Naive thymus-derived CD4-positive, alpha-beta T cell (primary cell): ENCODE measurements around the gene RNU2-1. TPM values are rescaled to one million over a fixed set of nuclear protein-coding genes. Genes with fewer than 3 reads are reported as not detected.
A peak's percentile ranks its signal among the peaks of the same experiment; 100 is the strongest.
"Not testable (repeated sequence)": the region's sequence is repeated elsewhere in the genome, so short reads cannot be mapped to it uniquely, and the experiment has no call there.

Experiments
- ATAC-seq: fragments of 150-1000 bp; cut with Tn5 transposase; 2 replicates; pipeline ENCODE4 v1.10.0; 2021; ENCODE audit warnings: mild to moderate bottlenecking, moderate library complexity
- CTCF ChIA-PET: fragments of 350-600 bp; sonication (Branson Sonifier 250); formaldehyde crosslinking; loops from one replicate; lab custom pipeline; 2021; ENCODE audit warnings: antibody characterized with exemption; lab: Charles Lee
- POLR2A ChIA-PET: fragments of 350-600 bp; sonication (Branson Sonifier 250); formaldehyde crosslinking; loops from one replicate; lab custom pipeline; 2021; ENCODE audit warnings: antibody characterized with exemption, inconsistent platforms; lab: Charles Lee
- DNase-seq, 9 donors: peaks; one replicate each; pipeline versions ENCODE4 v3.0.0 to v3.0.0-alpha.2; 2020 to 2022; ENCODE audit warnings: mixed read lengths in 1 of 9
- H3K27ac ChIP-seq: one replicate; pipeline ENCODE4 v1.7.0; 2013; ENCODE audit warnings: mild to moderate bottlenecking, low read depth, low read length, moderate library complexity
- H3K27me3 ChIP-seq, 2 donors: one replicate each; pipeline ENCODE4 v1.7.0; 2013; ENCODE audit warnings: low read length in 2 of 2, mild to moderate bottlenecking in 2 of 2, moderate library complexity in 2 of 2; ENCODE audit not compliant: control insufficient read depth in 2 of 2, insufficient read depth in 2 of 2
- H3K36me3 ChIP-seq, 3 experiments: 1 replicate in 2 of 3; 2 replicates in 1 of 3; pipeline ENCODE4 v1.7.0; 2013; ENCODE audit warnings: low read length in 3 of 3, mild to moderate bottlenecking in 3 of 3, moderate library complexity in 1 of 3; ENCODE audit not compliant: insufficient read depth in 3 of 3, control insufficient read depth in 2 of 3
- H3K4me1 ChIP-seq, 2 donors: one replicate each; pipeline ENCODE4 v1.7.0; 2013; ENCODE audit warnings: low read length in 2 of 2, mild to moderate bottlenecking in 2 of 2, moderate library complexity in 1 of 2; ENCODE audit not compliant: control insufficient read depth in 2 of 2, insufficient read depth in 2 of 2
- H3K4me3 ChIP-seq: 2 replicates; pipeline ENCODE4 v1.7.0; 2013; ENCODE audit warnings: mild to moderate bottlenecking, low read length
- H3K9me3 ChIP-seq, 3 experiments: 1 replicate in 2 of 3; 2 replicates in 1 of 3; pipeline ENCODE4 v1.7.0; 2013; ENCODE audit warnings: low read length in 3 of 3; ENCODE audit not compliant: control insufficient read depth in 2 of 3
- H3K27ac Mint-ChIP-seq, 9 donors: one replicate each; pipeline ENCODE4 v1.8.0; 2020 to 2022; ENCODE audit warnings: mixed read lengths in 9 of 9, mild to moderate bottlenecking in 8 of 9, moderate library complexity in 5 of 9, inconsistent platforms in 2 of 9
- H3K27me3 Mint-ChIP-seq, 5 donors: one replicate each; pipeline ENCODE4 v1.8.0; 2021 to 2022; ENCODE audit warnings: mixed read lengths in 5 of 5, mild to moderate bottlenecking in 1 of 5
- H3K36me3 Mint-ChIP-seq, 5 donors: one replicate each; pipeline ENCODE4 v1.8.0; 2020 to 2022; ENCODE audit warnings: mixed read lengths in 5 of 5, mild to moderate bottlenecking in 3 of 5, inconsistent platforms in 1 of 5
- H3K4me1 Mint-ChIP-seq, 7 donors: one replicate each; pipeline ENCODE4 v1.8.0; 2020 to 2022; ENCODE audit warnings: mixed read lengths in 7 of 7, mild to moderate bottlenecking in 3 of 7, inconsistent platforms in 1 of 7
- H3K4me3 Mint-ChIP-seq, 10 donors: one replicate each; pipeline ENCODE4 v1.8.0; 2020 to 2022; ENCODE audit warnings: mild to moderate bottlenecking in 10 of 10, mixed read lengths in 10 of 10, moderate library complexity in 6 of 10, inconsistent platforms in 2 of 10
- H3K9me3 Mint-ChIP-seq, 11 donors: one replicate each; pipeline ENCODE4 v1.8.0; 2020 to 2022; ENCODE audit warnings: mixed read lengths in 11 of 11, mild to moderate bottlenecking in 4 of 11, inconsistent platforms in 1 of 11, moderate library complexity in 1 of 11
- intact Hi-C, 2 donors: fragments of 100-400 bp; cut with micrococcal nuclease; formaldehyde crosslinking; loops; one replicate each; pipeline ENCODE4 v1.15.1; 2023
- polyA plus RNA-seq, 2 donors: library from polyadenylated mRNA; unstranded; fragments of 300-500 nt; fragmentation: Illumina TruSeq; gene quantifications; one replicate each; pipeline ENCODE4 v1.2.3, GENCODE V29; 2021
- total RNA-seq, 6 experiments: library from RNA in 5 of 6; stranded (reverse) in 5 of 6; gene quantifications; 1 replicate in 5 of 6; 2 replicates in 1 of 6; pipeline ENCODE4 v1.2.3 and lab custom pipeline; 2021 to 2026

Gene RNU2-1
- total RNA-seq (1,000 to 10,000 TPM; 2,629 to 6,823 (median 3,564) TPM), polyA plus RNA-seq (not detected), total RNA-seq (lab: John Stamatoyannopoulos, UW) (not detected)

GRCh38 chr17:43233877-43234276, at the start of gene RNU2-1:
Gene RNU2-1 (minus strand): TSS chr17:43233977.
- H3K9me3 Mint-ChIP-seq, ATAC-seq, H3K27me3 ChIP-seq, DNase-seq, H3K4me3 Mint-ChIP-seq, POLR2A ChIA-PET, H3K36me3 ChIP-seq, H3K27me3 Mint-ChIP-seq, H3K36me3 Mint-ChIP-seq, H3K9me3 ChIP-seq, H3K4me3 ChIP-seq, H3K4me1 ChIP-seq, H3K27ac ChIP-seq, H3K4me1 Mint-ChIP-seq, intact Hi-C loops, CTCF ChIA-PET, H3K27ac Mint-ChIP-seq: not testable (repeated sequence)

- DNase-seq, H3K9me3 ChIP-seq, H3K27me3 ChIP-seq, H3K4me3 ChIP-seq, H3K4me1 ChIP-seq, H3K27ac Mint-ChIP-seq, intact Hi-C loops, CTCF ChIA-PET, H3K4me1 Mint-ChIP-seq, POLR2A ChIA-PET, H3K27me3 Mint-ChIP-seq, H3K9me3 Mint-ChIP-seq, H3K36me3 ChIP-seq, H3K27ac ChIP-seq, H3K36me3 Mint-ChIP-seq: not testable (repeated sequence)
- peak overlapping the region in 2 of 10 donors; percentile 59 to 65 for H3K4me3 Mint-ChIP-seq
- peak; percentile 20 for ATAC-seq
Measured at GRCh38 chr17:43272914-43273313, 39.1 kb upstream of the RNU2-1 start.

GRCh38 chr17:43272483-43272882, 38.7 kb upstream of the RNU2-1 start:
- peak overlapping the region in 5 of 10 donors; percentile 35 to 65 (median 59) for H3K4me3 Mint-ChIP-seq
- H3K9me3 Mint-ChIP-seq, H3K27me3 ChIP-seq, H3K27ac ChIP-seq, H3K4me1 Mint-ChIP-seq, H3K4me1 ChIP-seq, POLR2A ChIA-PET, H3K36me3 ChIP-seq, H3K27me3 Mint-ChIP-seq, ATAC-seq, H3K9me3 ChIP-seq, CTCF ChIA-PET, H3K36me3 Mint-ChIP-seq, intact Hi-C loops, H3K4me3 ChIP-seq: not testable (repeated sequence)
- peak overlapping the region in 1 of 9 donors; percentile 70 for H3K27ac Mint-ChIP-seq
- peak in 1 of 9 donors; percentile 6 for DNase-seq

GRCh38 chr17:43270552-43271504, 37.1 kb upstream of the RNU2-1 start:
- POLR2A ChIA-PET, result not testable (repeated sequence)
- ATAC-seq, result peak; percentile 16

GRCh38 chr17:43246456-43246855, 12.7 kb upstream of the RNU2-1 start:
- H3K27ac ChIP-seq, H3K27ac Mint-ChIP-seq, H3K4me1 ChIP-seq, ATAC-seq, H3K4me3 Mint-ChIP-seq, H3K9me3 ChIP-seq, H3K4me3 ChIP-seq, H3K9me3 Mint-ChIP-seq, POLR2A ChIA-PET, H3K27me3 Mint-ChIP-seq, CTCF ChIA-PET, intact Hi-C loops, H3K36me3 Mint-ChIP-seq, H3K36me3 ChIP-seq, H3K4me1 Mint-ChIP-seq, H3K27me3 ChIP-seq: not testable (repeated sequence)
- DNase-seq, result peak in 8 of 9 donors; percentile 39 to 71 (median 64)

More at GRCh38 chr17:43270552-43271504, 37.1 kb upstream of the RNU2-1 start:
- H3K9me3 ChIP-seq, H3K4me1 Mint-ChIP-seq, H3K36me3 Mint-ChIP-seq, H3K27ac Mint-ChIP-seq, H3K9me3 Mint-ChIP-seq, H3K4me3 ChIP-seq, intact Hi-C loops, CTCF ChIA-PET, H3K27me3 ChIP-seq, H3K4me3 Mint-ChIP-seq, DNase-seq, H3K27me3 Mint-ChIP-seq, H3K27ac ChIP-seq, H3K4me1 ChIP-seq, H3K36me3 ChIP-seq: not testable (repeated sequence)

GRCh38 chr17:43240596-43241352, 7.0 kb upstream of the RNU2-1 start:
- H3K36me3 Mint-ChIP-seq, H3K27ac Mint-ChIP-seq, H3K36me3 ChIP-seq, H3K4me3 ChIP-seq, H3K4me1 Mint-ChIP-seq, H3K27me3 ChIP-seq, POLR2A ChIA-PET, DNase-seq, H3K4me1 ChIP-seq, H3K9me3 ChIP-seq, intact Hi-C loops, H3K27ac ChIP-seq, H3K9me3 Mint-ChIP-seq, H3K27me3 Mint-ChIP-seq, CTCF ChIA-PET, H3K4me3 Mint-ChIP-seq: not testable (repeated sequence)
- peak; percentile 18 for ATAC-seq
